Measurements from ENCODE around the gene NPTX1. TPM values are rescaled to one million over a fixed set of nuclear protein-coding genes. Genes with fewer than 3 reads are reported as not detected.

Gene NPTX1
- total and polyA plus RNA-seq, 2 of the 13 experiments (the other 11 are each of a cell fraction or from before 2014, with no cell fraction given) = 0.01 TPM; not detected in 1

- 18% methylated on average over 4 of the region's 6 CpGs for WGBS (ENCODE audit: low lambda C conversion rate)
- no peak overlapping the region for H3K4me2 ChIP-seq (ENCODE audit: low read depth, low read length)
- BruUV-seq (replicated peaks) = no TSS peak
- no peaks in the 10 kb centered on the region for H3K36me3 ChIP-seq (replicated peaks in 1 of 2; ENCODE audit: control insufficient read depth in 1 of 2, insufficient read depth in 2 of 2, low read length in 2 of 2)
- H3K9ac ChIP-seq (ENCODE audit: insufficient read depth, low read depth, low read length) = no peak overlapping the region
- H4K20me1 ChIP-seq (ENCODE audit: insufficient read depth, low read length) = peaks cover 14% of the 10 kb centered on the region; the same call in 1 of the 2 replicates
- no peaks in the 10 kb centered on the region for H3K79me2 ChIP-seq (ENCODE audit: insufficient read depth, low read length)
- ChIA-PET POLR2A (no interaction called here), CTCF (ENCODE audit: low intra/inter-chr PET ratio, low total read pairs) (no interaction called here)
- in situ Hi-C loops (cut with HindIII; ENCODE audit: extremely low pct_ligation_motif_present, low pct_unique_long_range_greater_than_20kb) (no loop called here), intact Hi-C loops (cut with micrococcal nuclease; ENCODE audit: unreplicated experiment) (no loop called here)
- H3K27ac ChIP-seq (ENCODE audit: extremely low read length, insufficient read depth, low read length) = no peak overlapping the region
- ATAC-seq = no peak
- H3K4me1 ChIP-seq (ENCODE audit: insufficient read depth, low read length) = peaks cover 13% of the 10 kb centered on the region
- no peak overlapping the region for H3K4me3 ChIP-seq (replicated peaks in 1 of 3; ENCODE audit: insufficient read depth in 1 of 3, low read depth in 2 of 3, low read length in 3 of 3)
- H2AFZ ChIP-seq (ENCODE audit: low read length) = no peak overlapping the region
- no peak for DNase-seq (ENCODE audit: low spot score)
- H3K9me3 ChIP-seq (ENCODE audit: low read length) = no peaks in the 10 kb centered on the region
- peaks cover 12 to 27% of the 10 kb centered on the region in 2 experiments; a peak in 3 of 5 replicates for H3K27me3 ChIP-seq (ENCODE audit: control insufficient read depth in 1 of 2, insufficient read depth in 2 of 2, low read length in 2 of 2)
- TF ChIP-seq DR1 (CRISPR knock-in tag; IDR thresholded peaks at IDR 0.05) = no peak
- no peak for TF ChIP-seq ZBTB7B (CRISPR knock-in tag; IDR thresholded peaks at IDR 0.05)
- no peak for TF ChIP-seq ATAD3A (CRISPR knock-in tag; IDR thresholded peaks at IDR 0.05)
- TF ChIP-seq SIX1 (CRISPR knock-in tag; IDR thresholded peaks at IDR 0.05; ENCODE audit: borderline replicate concordance) = no peak
- no peak for TF ChIP-seq HOXA9 (CRISPR knock-in tag; IDR thresholded peaks at IDR 0.05; ENCODE audit: borderline replicate concordance)
- TF ChIP-seq MEF2D (CRISPR knock-in tag; IDR thresholded peaks at IDR 0.05) = no peak
- no peak for TF ChIP-seq HIVEP1 (CRISPR knock-in tag; IDR thresholded peaks at IDR 0.05)
- no peak for TF ChIP-seq ZNF652 (CRISPR knock-in tag; IDR thresholded peaks at IDR 0.05; ENCODE audit: borderline replicate concordance, low read depth)
- no peak for TF ChIP-seq NCOR1 (IDR thresholded peaks at IDR 0.05; ENCODE audit: borderline replicate concordance, low read length)
- TF ChIP-seq PRDM15 (CRISPR knock-in tag; IDR thresholded peaks at IDR 0.05) = no peak
- no peak for TF ChIP-seq ZNF619 (CRISPR knock-in tag; IDR thresholded peaks at IDR 0.05)
- TF ChIP-seq MED13 (CRISPR knock-in tag; IDR thresholded peaks at IDR 0.05) = no peak
- no peak for TF ChIP-seq KLF13 (CRISPR knock-in tag; IDR thresholded peaks at IDR 0.05)
- no peak for TF ChIP-seq KDM3A (CRISPR knock-in tag; IDR thresholded peaks at IDR 0.05; ENCODE audit: low read depth)
- no peak for TF ChIP-seq ZBTB44 (CRISPR knock-in tag; IDR thresholded peaks at IDR 0.05)
- no peak for TF ChIP-seq PRMT3 (CRISPR knock-in tag; IDR thresholded peaks at IDR 0.05; ENCODE audit: borderline replicate concordance, low read depth)
- no peak for TF ChIP-seq PAWR (CRISPR knock-in tag; IDR thresholded peaks at IDR 0.05; ENCODE audit: borderline replicate concordance)
- no peak for TF ChIP-seq KAT8 (CRISPR knock-in tag; IDR thresholded peaks at IDR 0.05)
- FAIRE-seq = no peak
Observed at GRCh38 chr17:80444644-80444979, 31.8 kb downstream of the NPTX1 start.
